GM21576 (cell line): ENCODE results near the gene VPS8.

Experiments used
- ATAC-seq: cut with Tn5 transposase; IDR thresholded peaks from one replicate; pipeline ENCODE4 v1.9.1; 2021; ENCODE audit warnings: mild to moderate bottlenecking, moderate library complexity; ENCODE audit not compliant: unreplicated experiment

The VPS8 gene

GRCh38 chr3:185049710-185050109, 237.7 kb downstream of the VPS8 start:
- ATAC-seq: no peak

- ATAC-seq: no peak
These were observed 239.8 kb downstream of the VPS8 start for GRCh38 chr3:185051801-185052200.

GRCh38 chr3:185052631-185053030, 240.7 kb downstream of the VPS8 start:
- ATAC-seq: no peak

GRCh38 chr3:185056908-185057307, 244.9 kb downstream of the VPS8 start:
- no peak for ATAC-seq

GRCh38 chr3:185057829-185058228, 245.9 kb downstream of the VPS8 start:
- no peak for ATAC-seq

GRCh38 chr3:185058796-185059195, 246.8 kb downstream of the VPS8 start:
- ATAC-seq: no peak

- no peak for ATAC-seq
These were observed 247.8 kb downstream of the VPS8 start for GRCh38 chr3:185059766-185060165.

GRCh38 chr3:185060655-185061054, 248.7 kb downstream of the VPS8 start:
- ATAC-seq: no peak

GRCh38 chr3:185062191-185062590, 250.2 kb downstream of the VPS8 start:
- ATAC-seq: no peak

- ATAC-seq: no peak
These were observed 251.5 kb downstream of the VPS8 start for GRCh38 chr3:185063431-185063830.

GRCh38 chr3:185065059-185065458, 253.1 kb downstream of the VPS8 start:
- no peak for ATAC-seq

- ATAC-seq: no peak
These were observed 254.3 kb downstream of the VPS8 start for GRCh38 chr3:185066251-185066650.

- ATAC-seq: no peak
These were observed 255.2 kb downstream of the VPS8 start for GRCh38 chr3:185067173-185067572.

- ATAC-seq: no peak
These were observed 257.4 kb downstream of the VPS8 start for GRCh38 chr3:185069037-185070030.

- no peak for ATAC-seq
These were observed 258.7 kb downstream of the VPS8 start for GRCh38 chr3:185070491-185071286.

- no peak for ATAC-seq
These were observed 259.4 kb downstream of the VPS8 start for GRCh38 chr3:185071287-185071800.

- ATAC-seq: no peak
These were observed 263.6 kb downstream of the VPS8 start for GRCh38 chr3:185075547-185075946.

- ATAC-seq: no peak
These were observed 264.3 kb downstream of the VPS8 start for GRCh38 chr3:185076219-185076618.

GRCh38 chr3:185079625-185080024, 267.7 kb downstream of the VPS8 start:
- no peak for ATAC-seq

- no peak for ATAC-seq
These were observed 269.6 kb downstream of the VPS8 start for GRCh38 chr3:185081521-185081920.

- no peak for ATAC-seq
These were observed 270.2 kb downstream of the VPS8 start for GRCh38 chr3:185082149-185082548.

- ATAC-seq: no peak
These were observed 270.9 kb downstream of the VPS8 start for GRCh38 chr3:185082829-185083228.
